Hepatocyte (in vitro differentiated cells): ENCODE results near the gene SRC. TPM values are rescaled to one million over a fixed set of nuclear protein-coding genes. Genes with fewer than 3 reads are reported as not detected.

ENCODE experiments used
- DNase-seq: peaks from one replicate; pipeline ENCODE4 v3.0.0-alpha.2; 2016; ENCODE audit warnings: low spot score
- H2AFZ ChIP-seq: fragments of 200-600 bp; sonication (generic); 2 replicates; pipeline ENCODE4 v1.6.0; 2016; ENCODE audit warnings: antibody characterized with exemption, mild to moderate bottlenecking
- H3K27ac ChIP-seq: fragments of 200-600 bp; sonication (generic); 2 replicates; pipeline ENCODE4 v1.5.1; 2016; ENCODE audit warnings: mild to moderate bottlenecking
- H3K27me3 ChIP-seq: fragments of 200-600 bp; sonication (generic); 2 replicates; pipeline ENCODE4 v1.6.1; 2016
- H3K36me3 ChIP-seq: fragments of 200-600 bp; sonication (generic); replicated peaks from 2 replicates; pipeline ENCODE4 v1.5.1; 2016; ENCODE audit warnings: low read depth; ENCODE audit not compliant: insufficient read depth
- H3K4me1 ChIP-seq: fragments of 200-600 bp; sonication (generic); 2 replicates; pipeline ENCODE4 v1.5.1; 2016; ENCODE audit warnings: mild to moderate bottlenecking, moderate library complexity; ENCODE audit not compliant: insufficient read depth
- H3K4me2 ChIP-seq: fragments of 200-600 bp; sonication (generic); 2 replicates; pipeline ENCODE4 v1.6.0; 2016
- H3K4me3 ChIP-seq: fragments of 200-600 bp; sonication (generic); 2 replicates; pipeline ENCODE4 v1.5.1; 2016; ENCODE audit warnings: mild to moderate bottlenecking
- H3K79me2 ChIP-seq: fragments of 200-600 bp; sonication (generic); 2 replicates; pipeline ENCODE4 v1.6.0; 2017; ENCODE audit warnings: mild to moderate bottlenecking
- H3K9me2 ChIP-seq: fragments of 200-600 bp; sonication (generic); replicated peaks from 2 replicates; pipeline ENCODE4 v1.6.0; 2017; ENCODE audit warnings: mild to moderate bottlenecking; ENCODE audit not compliant: insufficient read depth
- H3K9me3 ChIP-seq: fragments of 200-600 bp; sonication (generic); 2 replicates; pipeline ENCODE4 v1.5.1; 2016; ENCODE audit warnings: low read depth, mild to moderate bottlenecking
- H4K20me1 ChIP-seq: fragments of 200-600 bp; sonication (generic); 2 replicates; pipeline ENCODE4 v1.6.0; 2016; ENCODE audit warnings: mild to moderate bottlenecking; ENCODE audit not compliant: insufficient read depth, poor library complexity, severe bottlenecking
- CTCF ChIP-seq: fragments of 200-600 bp; sonication (generic); IDR thresholded peaks from 2 replicates; pipeline ENCODE4 v1.5.1; 2016; ENCODE audit warnings: antibody characterized with exemption, mild to moderate bottlenecking; ENCODE audit not compliant: poor library complexity
- EZH2 ChIP-seq: fragments of 200-600 bp; sonication (generic); IDR thresholded peaks from 2 replicates; pipeline ENCODE4 v1.6.1; 2016; ENCODE audit warnings: antibody characterized with exemption, mild to moderate bottlenecking, borderline replicate concordance
- EZH2phosphoT487 ChIP-seq: fragments of 200-600 bp; sonication (generic); IDR thresholded peaks from one replicate; pipeline ENCODE4 v1.6.1; 2018; ENCODE audit warnings: antibody characterized with exemption, mild to moderate bottlenecking, low read depth, moderate library complexity; ENCODE audit not compliant: unreplicated experiment, severe bottlenecking
- WGBS: methylation state at CpG from one replicate; pipeline ENCODE4 v1.1.6; 2016; ENCODE audit warnings: low lambda C conversion rate; ENCODE audit errors: missing lambda C conversion rate; 5-methylcytosine and 5-hydroxymethylcytosine counted together
- polyA plus RNA-seq: library from polyadenylated mRNA; unstranded; fragments of >200 nt; fragmentation: Nextera tagmentation; extraction: Ambion mirVana; gene quantifications from 2 replicates; pipeline ENCODE4 v1.2.1, GENCODE V29; 2016
- total RNA-seq: library from RNA; depleted of rRNA; stranded (reverse); fragments of >200 nt; gene quantifications from 2 replicates; pipeline ENCODE4 v1.2.3, GENCODE V29; 2014

Gene SRC
- total and polyA plus RNA-seq, 2 experiments from 2014 or later, result 55.1 to 69.8 TPM

GRCh38 chr20:37450344-37450743 is 104.4 kb downstream of the SRC start:
- Histone ChIP-seq H3K4me1 (no peaks in the 10 kb centered on the region), H2AFZ (no peak overlapping the region), H3K79me2 (no peaks in the 10 kb centered on the region), H3K4me2 (no peak overlapping the region), H3K27ac (no peak overlapping the region), H3K27me3 (no peaks in the 10 kb centered on the region), H4K20me1 (no peaks in the 10 kb centered on the region), H3K9me3 (no peaks in the 10 kb centered on the region), H3K36me3 (no peaks in the 10 kb centered on the region), H3K4me3 (no peak overlapping the region), H3K9me2 (no peaks in the 10 kb centered on the region)
- TF ChIP-seq CTCF (no peak), EZH2phosphoT487 (no peak), EZH2 (no peak)
- DNase-seq, result no peak

- no peaks in the 10 kb centered on the region for H3K36me3 ChIP-seq
- no peak for TF ChIP-seq EZH2
- TF ChIP-seq CTCF, result no peak
- no peak for TF ChIP-seq EZH2phosphoT487
- 96% methylated on average over 2 of the region's 2 CpGs for WGBS
- H2AFZ ChIP-seq, result no peak overlapping the region
- no peaks in the 10 kb centered on the region for H3K27me3 ChIP-seq
- H3K27ac ChIP-seq, result no peak overlapping the region
- no peak for DNase-seq
- H3K4me3 ChIP-seq, result no peak overlapping the region
- H3K79me2 ChIP-seq, result no peaks in the 10 kb centered on the region
- no peak overlapping the region for H3K4me2 ChIP-seq
- H4K20me1 ChIP-seq, result no peaks in the 10 kb centered on the region
- H3K9me2 ChIP-seq, result no peaks in the 10 kb centered on the region
- H3K4me1 ChIP-seq, result no peaks in the 10 kb centered on the region
- no peaks in the 10 kb centered on the region for H3K9me3 ChIP-seq
Observed at GRCh38 chr20:37451616-37452015, 105.7 kb downstream of the SRC start.

- no peak overlapping the region for H2AFZ ChIP-seq
- 86% methylated on average over 3 of the region's 3 CpGs for WGBS
- H3K4me1 ChIP-seq, result no peaks in the 10 kb centered on the region
Observed at GRCh38 chr20:37452236-37452635, 106.3 kb downstream of the SRC start.

More at GRCh38 chr20:37452236-37452635, 106.3 kb downstream of the SRC start:
- TF ChIP-seq EZH2 (no peak), CTCF (no peak), EZH2phosphoT487 (no peak)
- no peak overlapping the region for H3K4me3 ChIP-seq
- no peaks in the 10 kb centered on the region for H3K27me3 ChIP-seq
- H3K9me3 ChIP-seq, result no peaks in the 10 kb centered on the region
- no peaks in the 10 kb centered on the region for H4K20me1 ChIP-seq
- H3K36me3 ChIP-seq, result no peaks in the 10 kb centered on the region
- no peak for DNase-seq
- no peak overlapping the region for H3K27ac ChIP-seq
- no peak overlapping the region for H3K4me2 ChIP-seq
- no peaks in the 10 kb centered on the region for H3K9me2 ChIP-seq
- H3K79me2 ChIP-seq, result no peaks in the 10 kb centered on the region
